HG03342 (cell line): ENCODE measurements around the gene ANXA10.
"Not testable (repeated sequence)": the region's sequence is repeated elsewhere in the genome, so short reads cannot be mapped to it uniquely, and the experiment has no call there.

Experiments
- ATAC-seq: cut with Tn5 transposase; IDR thresholded peaks from one replicate; pipeline ENCODE4 v1.9.1; 2021; ENCODE audit warnings: mild to moderate bottlenecking, moderate library complexity; ENCODE audit not compliant: unreplicated experiment

The ANXA10 gene

GRCh38 chr4:168118116-168118655 is 25.8 kb downstream of the ANXA10 start:
- no peak for ATAC-seq

GRCh38 chr4:168119100-168119499 is 26.8 kb downstream of the ANXA10 start:
- no peak for ATAC-seq

GRCh38 chr4:168119890-168120289 is 27.6 kb downstream of the ANXA10 start:
- no peak for ATAC-seq

GRCh38 chr4:168120811-168121210 is 28.5 kb downstream of the ANXA10 start:
- ATAC-seq: no peak

GRCh38 chr4:168124008-168124641 is 31.8 kb downstream of the ANXA10 start:
- no peak for ATAC-seq

- no peak for ATAC-seq
Observed at GRCh38 chr4:168126952-168127351, 34.6 kb downstream of the ANXA10 start.

- ATAC-seq: no peak
Observed at GRCh38 chr4:168128601-168129000, 36.3 kb downstream of the ANXA10 start.

GRCh38 chr4:168129046-168129772 is 36.9 kb downstream of the ANXA10 start:
- no peak for ATAC-seq

DNA sequence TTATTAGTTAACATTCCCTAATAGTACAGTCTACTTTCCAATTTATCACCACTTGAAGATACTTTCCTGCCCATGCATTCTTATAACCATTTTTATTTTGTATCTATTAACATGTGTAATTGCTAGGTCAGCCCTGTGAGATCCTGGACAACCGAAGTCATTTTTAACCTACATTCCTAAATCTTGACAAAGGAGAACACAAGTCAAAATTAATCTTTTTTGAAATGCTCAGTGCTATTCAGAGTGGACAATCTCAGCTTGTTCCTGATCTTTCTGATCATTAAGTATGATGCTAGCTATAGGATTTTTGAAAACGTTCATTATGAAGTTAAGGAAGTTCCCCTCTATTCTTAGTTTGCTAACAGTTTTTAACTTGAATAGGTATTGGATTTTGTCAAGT is 37.5 kb downstream of the ANXA10 start:
- ATAC-seq: no peak

- no peak for ATAC-seq
Observed at GRCh38 chr4:168131196-168131595, 38.9 kb downstream of the ANXA10 start.

DNA sequence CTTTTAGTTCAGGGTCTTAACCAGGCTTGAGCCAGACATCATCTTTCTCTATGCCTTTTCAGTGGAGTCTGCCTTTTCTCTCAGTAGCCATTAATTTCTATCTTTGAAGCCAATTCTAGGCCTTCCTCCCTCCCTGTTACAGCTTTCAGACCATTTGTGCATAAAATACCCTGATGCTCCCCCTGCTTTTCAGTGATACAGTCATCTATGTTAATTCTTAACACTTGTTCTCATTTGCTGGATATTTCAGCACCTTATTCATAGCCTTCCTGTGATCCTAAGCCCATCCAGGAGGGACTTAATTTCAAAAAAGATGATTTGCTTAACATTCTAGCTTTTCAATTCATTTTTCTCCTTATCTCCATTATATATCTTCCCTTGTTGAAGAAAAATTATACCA is 42.3 kb downstream of the ANXA10 start:
- ATAC-seq: no peak

DNA sequence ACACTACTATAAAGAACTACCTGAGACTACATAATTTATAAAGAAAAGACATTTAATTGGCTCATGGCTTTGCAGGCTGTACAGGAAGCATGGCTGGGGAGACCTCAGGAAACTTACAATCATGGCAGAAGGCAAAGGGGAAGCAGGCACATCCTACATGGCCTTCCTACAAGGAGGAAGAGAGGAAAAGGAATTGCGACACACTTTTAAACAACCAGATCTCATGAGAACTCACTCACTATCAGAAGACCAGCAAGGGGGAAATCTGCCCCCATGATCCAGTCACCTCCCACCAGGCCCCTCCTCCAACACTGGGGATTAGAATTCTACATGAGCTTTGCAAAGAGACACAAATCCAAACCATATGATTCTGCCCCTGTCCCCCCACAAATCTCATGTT is 43.5 kb downstream of the ANXA10 start:
- not testable (repeated sequence) for ATAC-seq

DNA sequence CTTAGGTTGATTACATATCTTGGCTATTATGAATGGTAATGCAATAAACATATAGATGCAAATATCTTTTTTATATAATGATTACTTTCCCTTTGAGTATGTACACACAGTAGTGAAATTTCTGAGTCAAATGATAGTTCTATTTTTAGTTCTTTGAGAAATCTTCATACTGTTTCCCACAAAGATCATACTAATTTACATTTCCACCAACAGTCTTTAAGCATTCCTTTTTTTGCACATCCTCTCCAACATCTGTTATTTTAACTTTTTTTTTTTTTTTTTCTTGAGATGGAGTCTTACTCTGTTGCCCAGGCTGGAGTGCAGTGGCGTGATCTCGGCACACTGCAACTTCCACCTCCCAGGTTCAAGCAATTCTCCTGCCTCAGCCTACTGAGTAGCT is 45.4 kb downstream of the ANXA10 start:
- ATAC-seq: not testable (repeated sequence)

- ATAC-seq: no peak
Observed at GRCh38 chr4:168138143-168138542, 45.8 kb downstream of the ANXA10 start.

GRCh38 chr4:168139336-168139735 is 47.0 kb downstream of the ANXA10 start:
- ATAC-seq: no peak

DNA sequence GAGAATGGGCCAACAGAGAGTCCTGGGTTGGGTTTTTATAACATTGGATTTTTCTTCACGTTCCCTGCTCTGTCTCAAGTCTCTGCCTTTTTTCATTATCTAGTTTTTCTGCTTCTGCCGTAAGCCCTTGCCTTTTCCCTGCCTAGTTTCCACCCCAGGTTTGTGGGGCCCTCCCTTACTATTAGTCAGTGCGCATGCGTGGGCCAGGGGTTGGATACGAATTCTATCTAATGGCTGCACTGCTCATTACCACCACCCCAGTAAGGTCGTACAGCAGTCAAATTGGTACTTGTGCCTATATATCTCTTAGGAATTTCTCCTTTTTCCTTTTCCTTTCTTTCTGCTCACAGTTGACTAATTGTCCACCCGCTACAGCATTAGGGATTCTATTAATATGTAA is 49.4 kb downstream of the ANXA10 start:
- no peak for ATAC-seq

DNA sequence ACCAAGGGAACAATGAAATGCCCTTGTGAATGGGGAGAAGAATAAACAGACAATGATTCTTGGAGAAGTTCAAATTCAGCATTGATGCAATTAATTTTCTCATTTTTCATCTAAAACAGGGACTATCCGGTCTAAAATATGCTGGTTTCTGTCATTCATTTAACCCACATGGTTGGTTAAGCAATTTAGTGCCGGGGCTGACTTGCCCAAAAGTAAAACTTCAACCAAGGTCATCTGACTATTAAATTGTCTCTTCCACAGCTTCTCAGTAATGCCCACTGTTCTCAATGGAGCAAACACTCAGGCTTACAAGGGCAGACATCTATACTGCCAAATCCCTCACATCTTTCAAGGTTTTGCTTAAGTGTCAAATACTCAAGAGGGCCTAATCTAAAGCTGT is 51.3 kb downstream of the ANXA10 start:
- ATAC-seq: no peak

DNA sequence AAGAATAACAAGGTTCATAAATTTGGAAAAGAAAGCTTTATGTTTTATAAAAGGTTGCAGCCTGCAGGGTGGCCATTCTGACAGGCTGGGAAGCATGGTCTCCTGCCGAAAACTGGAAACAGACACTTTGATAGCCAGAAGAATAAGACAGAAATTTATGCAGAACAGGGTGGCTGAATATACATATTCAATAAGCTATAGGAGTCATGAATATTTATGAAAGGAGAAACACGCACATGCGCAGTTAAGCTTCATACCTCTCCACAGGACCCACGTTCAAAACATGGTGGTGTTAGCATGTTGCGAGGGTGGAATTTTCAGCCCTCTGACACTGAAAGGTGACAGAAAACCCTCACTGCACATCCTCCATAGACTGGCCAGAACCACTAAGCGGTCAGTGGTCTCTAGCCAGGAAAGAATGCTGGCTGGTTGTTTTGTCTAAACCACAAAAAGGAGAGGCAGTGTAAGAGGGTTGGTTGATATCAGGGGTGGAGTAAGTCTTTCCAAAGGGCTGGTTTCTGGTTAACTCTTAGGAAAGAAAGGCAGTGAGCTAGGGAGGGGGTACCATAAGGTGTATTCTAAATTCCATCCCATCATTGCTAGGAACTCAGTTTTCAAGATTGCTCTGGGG is 58.2 kb downstream of the ANXA10 start:
- ATAC-seq: no peak

DNA sequence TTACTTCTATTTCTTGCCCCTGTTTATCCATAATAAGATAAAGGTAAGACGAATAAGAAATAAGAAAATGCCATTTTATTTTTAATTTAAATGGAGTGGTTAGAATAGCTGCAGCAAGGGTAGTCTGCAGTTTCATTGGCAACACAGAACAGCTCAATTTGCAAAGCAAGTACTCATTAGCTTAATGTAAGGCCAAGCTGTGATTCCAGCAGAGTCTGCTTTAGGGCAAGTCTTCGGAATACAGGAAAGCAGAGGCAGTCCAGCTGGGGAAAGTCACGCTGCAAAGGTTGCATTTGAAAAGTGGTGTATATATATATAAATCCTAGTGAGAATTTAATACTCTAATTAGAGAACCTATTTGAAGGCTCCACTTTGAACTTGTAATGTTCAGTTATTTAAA is 59.0 kb downstream of the ANXA10 start:
- ATAC-seq: no peak

- ATAC-seq: peak; percentile 44
Observed at GRCh38 chr4:168152837-168153500, 60.6 kb downstream of the ANXA10 start.
